ENCODE data around the gene ABCG4.

- TF ChIP-seq NCOR1 (IDR thresholded peaks at IDR 0.05) (no peak), TAF1 (IDR thresholded peaks at IDR 0.05; ENCODE audit: control insufficient read depth, extremely low read depth, insufficient read depth, low read length, severe bottlenecking) (no peak), GTF2B (IDR thresholded peaks at IDR 0.05; ENCODE audit: extremely low read depth, insufficient read length) (no peak), HCFC1 (IDR thresholded peaks at IDR 0.05; ENCODE audit: low read depth, low read length) (no peak), STAT6 (CRISPR knock-in tag; IDR thresholded peaks at IDR 0.05) (no peak), SREBF2 (CRISPR knock-in tag; IDR thresholded peaks at IDR 0.05) (no peak), TCF15 (CRISPR knock-in tag; IDR thresholded peaks at IDR 0.05) (no peak), FOXM1 (IDR thresholded peaks at IDR 0.05; ENCODE audit: low read depth) (no peak), FOXM1 (CRISPR knock-in tag; IDR thresholded peaks at IDR 0.05; ENCODE audit: low read depth) (no peak), USF2 (CRISPR knock-in tag; IDR thresholded peaks at IDR 0.05) (no peak), RFX5 (IDR thresholded peaks at IDR 0.05; ENCODE audit: low read depth, low read length) (no peak)
These were observed 14.4 kb upstream of the ABCG4 start for GRCh38 chr11:119134389-119134978.
